Keratinocyte (primary cell): ENCODE data around the gene DENND5B. TPM values are rescaled to one million over a fixed set of nuclear protein-coding genes. Genes with fewer than 3 reads are reported as not detected.

Experiments
- DNase-seq: peaks from one replicate; pipeline ENCODE4 v3.0.0-alpha.2; 2011; ENCODE audit warnings: low read depth, missing footprints, low spot score
- FAIRE-seq: peaks from 2 replicates; lab custom pipeline; 2011; peaks lifted over from hg19 to GRCh38; lab: Jason Lieb, UNC
- H2AFZ ChIP-seq: 2 replicates; pipeline ENCODE4 v1.6.0; 2012; ENCODE audit warnings: low read length, control low read depth, inconsistent platforms; ENCODE audit not compliant: control insufficient read depth
- H3K27ac ChIP-seq: 2 replicates; pipeline ENCODE4 v1.5.1; 2011; ENCODE audit warnings: low read length; ENCODE audit not compliant: control insufficient read depth, insufficient read depth
- H3K27me3 ChIP-seq: 3 replicates; pipeline ENCODE4 v1.6.0; 2011; ENCODE audit warnings: low read length; ENCODE audit not compliant: control insufficient read depth, insufficient read depth; ENCODE audit errors: extremely low read depth
- H3K36me3 ChIP-seq, 2 experiments: 2 replicates in 1 of 2; 3 replicates in 1 of 2; pipeline ENCODE4 v1.5.1; 2011; ENCODE audit warnings: low read length in 2 of 2, mild to moderate bottlenecking in 1 of 2; ENCODE audit not compliant: control insufficient read depth in 2 of 2, insufficient read depth in 2 of 2; ENCODE audit errors: extremely low read depth in 1 of 2
- H3K4me1 ChIP-seq: 3 replicates; pipeline ENCODE4 v1.5.1; 2011; ENCODE audit warnings: low read length; ENCODE audit not compliant: control insufficient read depth, insufficient read depth; ENCODE audit errors: extremely low read depth
- H3K4me2 ChIP-seq: 3 replicates; pipeline ENCODE4 v1.6.0; 2011; ENCODE audit warnings: low read depth, low read length; ENCODE audit not compliant: control insufficient read depth, insufficient read depth; ENCODE audit errors: extremely low read depth
- H3K4me3 ChIP-seq, 3 experiments: fragments of 200-600 bp in 1 of 3; sonication (generic) in 1 of 3; 2 replicates in 2 of 3; 3 replicates in 1 of 3; pipeline ENCODE4 v1.5.1; 2011 to 2016; ENCODE audit warnings: low read length in 3 of 3, mild to moderate bottlenecking in 3 of 3, control low read depth in 2 of 3, inconsistent platforms in 1 of 3, low read depth in 1 of 3, mixed read lengths in 1 of 3, mixed run types in 1 of 3, moderate library complexity in 1 of 3; ENCODE audit not compliant: control insufficient read depth in 2 of 3, insufficient read depth in 2 of 3; ENCODE audit errors: extremely low read depth in 1 of 3
- H3K79me2 ChIP-seq: 2 replicates; pipeline ENCODE4 v1.6.0; 2012; ENCODE audit warnings: low read length; ENCODE audit not compliant: control insufficient read depth, insufficient read depth
- H3K9ac ChIP-seq: 3 replicates; pipeline ENCODE4 v1.6.0; 2011; ENCODE audit warnings: low read length; ENCODE audit not compliant: control insufficient read depth, insufficient read depth; ENCODE audit errors: extremely low read depth
- H3K9me1 ChIP-seq: 3 replicates; pipeline ENCODE4 v1.6.0; 2011; ENCODE audit warnings: low read length; ENCODE audit not compliant: control insufficient read depth, insufficient read depth; ENCODE audit errors: extremely low read depth
- H3K9me3 ChIP-seq: 2 replicates; pipeline ENCODE4 v1.5.1; 2012; ENCODE audit warnings: low read depth, low read length; ENCODE audit not compliant: control insufficient read depth
- H4K20me1 ChIP-seq: 3 replicates; pipeline ENCODE4 v1.6.0; 2011; ENCODE audit warnings: low read length; ENCODE audit not compliant: control insufficient read depth, insufficient read depth; ENCODE audit errors: extremely low read depth
- EZH2 ChIP-seq: IDR thresholded peaks from one replicate; pipeline ENCODE4 v1.6.1; 2012; ENCODE audit warnings: inconsistent platforms, mild to moderate bottlenecking, low read length, moderate library complexity
- dilution Hi-C: fragments of 300-500 bp; cut with MboI; formaldehyde crosslinking; loops from one replicate; pipeline ENCODE4 v1.7.0; 2020; ENCODE audit warnings: low sequenced_read_pairs; ENCODE audit not compliant: extremely low pct_ligation_motif_present
- polyA plus RNA-seq, 5 experiments: library from polyadenylated mRNA; depleted of rRNA in 3 of 5; stranded (reverse) in 3 of 5; stranded (forward) in 1 of 5; unstranded in 1 of 5; fragments of >200 nt; gene quantifications; 1 replicate in 1 of 5; 2 replicates in 3 of 5; 3 replicates in 1 of 5; pipeline versions ENCODE4 v1.2.1 to v1.2.3, GENCODE V29; 2011 to 2012; ENCODE audit warnings: missing spikeins in 2 of 5, low read depth in 1 of 5, low replicate concordance in 1 of 5
- TF ChIP-seq, protein P1 (sequence below), 3 experiments: IDR thresholded peaks in 1 of 3; conservative IDR thresholded peaks in 1 of 3; optimal IDR thresholded peaks in 1 of 3; 2 replicates in 2 of 3; 3 replicates in 1 of 3; pipeline versions ENCODE3 to v1.5.1; 2011; ENCODE audit warnings: low read length in 3 of 3, mild to moderate bottlenecking in 3 of 3, moderate library complexity in 2 of 3, control low read depth in 1 of 3, inconsistent platforms in 1 of 3; ENCODE audit not compliant: insufficient read depth in 2 of 3; ENCODE audit errors: extremely low read depth in 1 of 3

The DENND5B gene
- polyA plus RNA-seq, 1 donor (not counting 4 experiments of a cell fraction or from before 2014, with no cell fraction given), result 4.7 TPM

DNA sequence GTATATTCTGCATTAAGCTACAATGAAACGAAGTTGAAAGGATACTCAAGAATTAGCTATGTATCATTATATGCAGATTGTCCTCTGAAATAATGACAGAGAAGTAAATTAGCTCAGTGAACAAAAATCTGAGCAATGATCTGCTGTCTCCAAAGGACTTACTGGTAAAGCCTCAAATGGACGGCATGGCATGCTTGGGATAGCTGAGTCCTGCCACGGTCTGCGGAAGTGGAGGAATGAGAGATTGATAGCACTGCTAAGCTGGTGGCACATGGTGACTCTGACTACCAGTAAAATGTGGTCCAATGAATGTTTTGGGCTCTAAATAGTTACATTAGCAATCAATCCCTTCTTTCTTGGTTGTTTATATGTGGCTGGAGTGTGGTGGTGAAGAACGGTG, 3.7 kb upstream of the DENND5B start:
- H3K9me3 ChIP-seq, result no peaks in the 10 kb centered on the region
- H3K9me1 ChIP-seq, result no peaks in the 10 kb centered on the region
- DNase-seq (no peak), FAIRE-seq (no peak)
- H3K4me2 ChIP-seq, result no peak overlapping the region
- no peaks in the 10 kb centered on the region for H4K20me1 ChIP-seq
- no peaks in the 10 kb centered on the region for H3K36me3 ChIP-seq
- no peaks in the 10 kb centered on the region for H3K4me1 ChIP-seq
- H3K27me3 ChIP-seq, result no peaks in the 10 kb centered on the region
- H3K27ac ChIP-seq, result no peak overlapping the region
- no peak overlapping the region for H2AFZ ChIP-seq
- no peak overlapping the region for H3K9ac ChIP-seq
- no peak for TF ChIP-seq EZH2
- TF ChIP-seq, protein P1, sequence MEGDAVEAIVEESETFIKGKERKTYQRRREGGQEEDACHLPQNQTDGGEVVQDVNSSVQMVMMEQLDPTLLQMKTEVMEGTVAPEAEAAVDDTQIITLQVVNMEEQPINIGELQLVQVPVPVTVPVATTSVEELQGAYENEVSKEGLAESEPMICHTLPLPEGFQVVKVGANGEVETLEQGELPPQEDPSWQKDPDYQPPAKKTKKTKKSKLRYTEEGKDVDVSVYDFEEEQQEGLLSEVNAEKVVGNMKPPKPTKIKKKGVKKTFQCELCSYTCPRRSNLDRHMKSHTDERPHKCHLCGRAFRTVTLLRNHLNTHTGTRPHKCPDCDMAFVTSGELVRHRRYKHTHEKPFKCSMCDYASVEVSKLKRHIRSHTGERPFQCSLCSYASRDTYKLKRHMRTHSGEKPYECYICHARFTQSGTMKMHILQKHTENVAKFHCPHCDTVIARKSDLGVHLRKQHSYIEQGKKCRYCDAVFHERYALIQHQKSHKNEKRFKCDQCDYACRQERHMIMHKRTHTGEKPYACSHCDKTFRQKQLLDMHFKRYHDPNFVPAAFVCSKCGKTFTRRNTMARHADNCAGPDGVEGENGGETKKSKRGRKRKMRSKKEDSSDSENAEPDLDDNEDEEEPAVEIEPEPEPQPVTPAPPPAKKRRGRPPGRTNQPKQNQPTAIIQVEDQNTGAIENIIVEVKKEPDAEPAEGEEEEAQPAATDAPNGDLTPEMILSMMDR (optimal IDR thresholded peaks at IDR 0.05 in 1 of 3, IDR thresholded peaks at IDR 0.05 in 1 of 3, conservative IDR thresholded peaks at IDR 0.05 in 1 of 3; ENCODE audit: extremely low read depth in 1 of 3, insufficient read depth in 2 of 3, low read length in 3 of 3), result no peak
- no peak overlapping the region for H3K4me3 ChIP-seq
- H3K79me2 ChIP-seq, result no peaks in the 10 kb centered on the region
- dilution Hi-C loops, result no loop called here

DNA sequence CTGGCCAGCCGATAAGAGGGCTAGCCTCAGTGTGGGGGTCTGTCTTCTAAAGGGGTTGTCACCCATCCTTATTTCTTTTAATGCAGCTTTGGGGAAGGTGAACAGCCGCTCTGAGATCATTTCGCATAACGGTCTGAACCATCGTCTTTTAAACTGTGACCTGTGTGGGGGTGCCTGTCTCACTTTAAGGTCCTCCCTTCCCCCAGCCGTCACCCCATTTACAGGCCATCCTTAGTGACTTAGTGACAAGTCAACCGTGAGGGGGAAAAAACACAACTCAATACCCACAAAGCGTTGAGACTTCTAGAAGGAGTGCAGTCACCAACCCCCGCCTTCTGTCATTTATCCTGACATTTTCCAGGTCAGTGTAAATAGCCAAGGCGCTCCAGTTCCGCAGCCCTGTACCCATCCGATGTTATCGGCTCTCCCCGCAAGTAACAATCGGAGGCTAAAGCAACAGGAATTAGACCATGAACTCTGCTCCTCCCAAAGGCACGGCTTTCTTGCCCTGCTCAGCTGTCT, 505 bp upstream of the DENND5B start:
- peaks cover 2% of the 10 kb centered on the region for H3K79me2 ChIP-seq
- H3K9ac ChIP-seq, result peak overlapping the region; percentile 62
- H4K20me1 ChIP-seq, result no peaks in the 10 kb centered on the region
- peak overlapping the region; percentile 14 for H3K27ac ChIP-seq
- no peaks in the 10 kb centered on the region for H3K36me3 ChIP-seq
- peak overlapping the region; percentile 65 for H2AFZ ChIP-seq
- H3K4me2 ChIP-seq, result peak overlapping the region; percentile 80
- H3K27me3 ChIP-seq, result no peaks in the 10 kb centered on the region
- no peaks in the 10 kb centered on the region for H3K9me3 ChIP-seq
- peak overlapping the region; percentile 77 to 82 (median 80) for H3K4me3 ChIP-seq
- H3K9me1 ChIP-seq, result no peaks in the 10 kb centered on the region
- TF ChIP-seq EZH2, result no peak
- TF ChIP-seq, protein P1 (optimal IDR thresholded peaks at IDR 0.05 in 1 of 3, IDR thresholded peaks at IDR 0.05 in 1 of 3, conservative IDR thresholded peaks at IDR 0.05 in 1 of 3; ENCODE audit: extremely low read depth in 1 of 3, insufficient read depth in 2 of 3, low read length in 3 of 3), result no peak
- dilution Hi-C loops, result no loop called here
- DNase-seq, result no peak
- no peak for FAIRE-seq
- no peaks in the 10 kb centered on the region for H3K4me1 ChIP-seq
